T-helper 2 cell (primary cell): ENCODE data around the gene VAC14.

Source experiments
- DNase-seq, 5 experiments: peaks; one replicate each; pipeline versions ENCODE4 v3.0.0 to v3.0.0-alpha.2; 2012 to 2022

Gene VAC14

GRCh38 chr16:70784692-70785555 is 16.0 kb downstream of the VAC14 start:
- DNase-seq = no peak

- no peak for DNase-seq
These were observed 18.7 kb downstream of the VAC14 start for GRCh38 chr16:70782237-70782636.

- no peak for DNase-seq
These were observed 19.2 kb downstream of the VAC14 start for GRCh38 chr16:70781800-70782199.

GRCh38 chr16:70780546-70780945 is 20.4 kb downstream of the VAC14 start:
- DNase-seq = no peak

- DNase-seq = no peak
These were observed 21.6 kb downstream of the VAC14 start for GRCh38 chr16:70779361-70779760.

- no peak for DNase-seq
These were observed 22.1 kb downstream of the VAC14 start for GRCh38 chr16:70778901-70779309.

GRCh38 chr16:70777973-70778406 is 23.0 kb downstream of the VAC14 start:
- DNase-seq = no peak

GRCh38 chr16:70777496-70777895 is 23.5 kb downstream of the VAC14 start:
- DNase-seq = no peak

- no peak for DNase-seq
These were observed 25.6 kb downstream of the VAC14 start for GRCh38 chr16:70775399-70775798.

GRCh38 chr16:70774261-70774660 is 26.7 kb downstream of the VAC14 start:
- no peak for DNase-seq

GRCh38 chr16:70772493-70772892 is 28.5 kb downstream of the VAC14 start:
- no peak for DNase-seq

- peak in 4 of 5 experiments; percentile 21 to 48 (median 30) for DNase-seq
These were observed 30.1 kb downstream of the VAC14 start for GRCh38 chr16:70770626-70771552.

GRCh38 chr16:70770291-70770625 is 30.7 kb downstream of the VAC14 start:
- DNase-seq = no peak

- no peak for DNase-seq
These were observed 31.2 kb downstream of the VAC14 start for GRCh38 chr16:70769761-70770160.

- DNase-seq = no peak
These were observed 31.8 kb downstream of the VAC14 start for GRCh38 chr16:70769131-70769530.

GRCh38 chr16:70768203-70768580 is 32.8 kb downstream of the VAC14 start:
- no peak for DNase-seq

- DNase-seq = no peak
These were observed 33.4 kb downstream of the VAC14 start for GRCh38 chr16:70767377-70768202.

GRCh38 chr16:70766658-70767057 is 34.3 kb downstream of the VAC14 start:
- no peak for DNase-seq

- no peak for DNase-seq
These were observed 34.8 kb downstream of the VAC14 start for GRCh38 chr16:70766176-70766575.

- no peak for DNase-seq
These were observed 35.5 kb downstream of the VAC14 start for GRCh38 chr16:70765491-70765890.

GRCh38 chr16:70764632-70765031 is 36.3 kb downstream of the VAC14 start:
- DNase-seq = no peak

GRCh38 chr16:70760221-70760620 is 40.7 kb downstream of the VAC14 start:
- no peak for DNase-seq

- no peak for DNase-seq
These were observed 41.3 kb downstream of the VAC14 start for GRCh38 chr16:70759666-70760065.
